Stomach (tissue), 9 donors: Measurements from ENCODE around the gene ZC3H12C. TPM values are rescaled to one million over a fixed set of nuclear protein-coding genes. Genes with fewer than 3 reads are reported as not detected.

Experiments
- DNase-seq, 2 donors: peaks; one replicate each; pipeline versions ENCODE4 v3.0.0 to v3.0.0-alpha.2; 2013 to 2019
- H3K27ac ChIP-seq, 5 donors: fragments of 200-600 bp in 4 of 5; sonication (generic) in 4 of 5; one replicate each; pipeline ENCODE4 v1.5.1; 2013 to 2019; ENCODE audit warnings: mild to moderate bottlenecking in 1 of 5, moderate library complexity in 1 of 5
- H3K27me3 ChIP-seq, 3 donors: fragments of 200-600 bp; sonication (generic); one replicate each; pipeline ENCODE4 v1.5.1; 2017 to 2019; ENCODE audit warnings: mixed run types in 1 of 3
- H3K36me3 ChIP-seq, 4 donors: fragments of 200-600 bp; sonication (generic); 1 replicate in 3 of 4; 2 replicates in 1 of 4; pipeline ENCODE4 v1.5.1; 2016 to 2019
- H3K4me1 ChIP-seq, 4 donors: fragments of 200-600 bp; sonication (generic); one replicate each; pipeline ENCODE4 v1.5.1; 2016 to 2019
- H3K4me3 ChIP-seq, 4 donors: fragments of 200-600 bp; sonication (generic) in 3 of 4; one replicate each; pipeline ENCODE4 v1.5.1; 2016 to 2019; ENCODE audit warnings: mild to moderate bottlenecking in 1 of 4
- H3K9me3 ChIP-seq, 4 donors: fragments of 200-600 bp; sonication (generic); one replicate each; pipeline ENCODE4 v1.5.1; 2016 to 2019
- EP300 ChIP-seq: sonication (generic); formaldehyde crosslinking; IDR thresholded peaks from one replicate; pipeline ENCODE4 v1.6.1; 2017; ENCODE audit warnings: antibody characterized with exemption
- POLR2A ChIP-seq, 4 donors: fragments of 450-650 bp; IDR thresholded peaks; one replicate each; pipeline ENCODE4 v1.6.1; 2016; ENCODE audit warnings: antibody characterized with exemption in 4 of 4, control low read depth in 2 of 4, mild to moderate bottlenecking in 1 of 4, moderate library complexity in 1 of 4
- POLR2AphosphoS5 ChIP-seq, 3 donors: sonication (generic); formaldehyde crosslinking; IDR thresholded peaks; one replicate each; pipeline ENCODE4 v1.6.1; 2016; ENCODE audit warnings: antibody characterized with exemption in 3 of 3
- WGBS, 5 donors: extraction: QIAGEN DNeasy Blood & Tissue Kit in 3 of 5; methylation state at CpG; one replicate each; pipeline versions ENCODE4 v1.1.5 to v1.1.7; 2013 to 2018; 5-methylcytosine and 5-hydroxymethylcytosine counted together
- intact Hi-C: fragments of 100-400 bp; cut with DNase I; formaldehyde crosslinking; loops from one replicate; pipeline ENCODE4 v1.15.1; 2023; ENCODE audit warnings: low total_unique reads
- polyA plus RNA-seq, 3 donors: library from polyadenylated mRNA; stranded (reverse); fragments of 200-250 nt; gene quantifications; one replicate each; pipeline ENCODE4 v1.2.3, GENCODE V29; 2013
- total RNA-seq, 5 donors: library from RNA; depleted of rRNA; stranded (reverse); fragments of >200 nt; gene quantifications; one replicate each; pipeline versions ENCODE4 v1.1.0 to v1.2.3, GENCODE V29; 2014 to 2016
- TF ChIP-seq, protein P1 (sequence below), 7 experiments: fragments of 450-650 bp in 4 of 7; fragments of 200-600 bp in 3 of 7; sonication (generic) in 3 of 7; IDR thresholded peaks; one replicate each; pipeline ENCODE4 v1.5.1; 2016 to 2019; ENCODE audit warnings: antibody characterized with exemption in 7 of 7, control low read depth in 2 of 7, mild to moderate bottlenecking in 1 of 7
- donor health status: healthy with polysubstance abuse.
- donor health status: Bipolar disorder and iron deficiency.
- donor health status: healthy.

ZC3H12C gene
- total and polyA plus RNA-seq, 8 donors: 1.3 to 23.2 (median 8.3) TPM

DNA sequence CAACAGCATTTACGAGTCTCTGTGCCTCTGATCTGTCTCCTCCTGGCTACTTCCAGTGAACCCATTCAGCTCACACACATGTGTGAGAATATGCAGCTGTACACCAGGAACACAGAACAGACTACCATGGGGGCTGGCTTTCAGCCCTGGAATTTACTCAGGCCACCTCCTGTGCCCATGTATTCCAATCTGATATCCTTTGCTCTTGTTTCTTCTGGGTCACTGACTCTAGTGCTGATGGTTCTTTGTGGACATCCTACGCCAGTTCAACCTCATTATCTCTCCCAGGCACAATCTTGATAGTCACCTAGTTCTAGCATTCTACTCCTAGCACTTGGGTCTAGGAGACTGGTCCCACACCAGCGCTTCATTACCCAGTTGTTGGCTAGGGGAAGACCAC lies 23.0 kb upstream of the ZC3H12C start:
- peak overlapping the region in 2 of 5 donors; percentile 35 to 61 for H3K27ac ChIP-seq
- H3K4me1 ChIP-seq: peaks cover 0 to 13% (median 0%) of the 10 kb centered on the region in 4 donors
- TF ChIP-seq, protein P1, sequence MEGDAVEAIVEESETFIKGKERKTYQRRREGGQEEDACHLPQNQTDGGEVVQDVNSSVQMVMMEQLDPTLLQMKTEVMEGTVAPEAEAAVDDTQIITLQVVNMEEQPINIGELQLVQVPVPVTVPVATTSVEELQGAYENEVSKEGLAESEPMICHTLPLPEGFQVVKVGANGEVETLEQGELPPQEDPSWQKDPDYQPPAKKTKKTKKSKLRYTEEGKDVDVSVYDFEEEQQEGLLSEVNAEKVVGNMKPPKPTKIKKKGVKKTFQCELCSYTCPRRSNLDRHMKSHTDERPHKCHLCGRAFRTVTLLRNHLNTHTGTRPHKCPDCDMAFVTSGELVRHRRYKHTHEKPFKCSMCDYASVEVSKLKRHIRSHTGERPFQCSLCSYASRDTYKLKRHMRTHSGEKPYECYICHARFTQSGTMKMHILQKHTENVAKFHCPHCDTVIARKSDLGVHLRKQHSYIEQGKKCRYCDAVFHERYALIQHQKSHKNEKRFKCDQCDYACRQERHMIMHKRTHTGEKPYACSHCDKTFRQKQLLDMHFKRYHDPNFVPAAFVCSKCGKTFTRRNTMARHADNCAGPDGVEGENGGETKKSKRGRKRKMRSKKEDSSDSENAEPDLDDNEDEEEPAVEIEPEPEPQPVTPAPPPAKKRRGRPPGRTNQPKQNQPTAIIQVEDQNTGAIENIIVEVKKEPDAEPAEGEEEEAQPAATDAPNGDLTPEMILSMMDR (IDR thresholded peaks at IDR 0.05): no peak
- TF ChIP-seq EP300 (no peak), POLR2AphosphoS5 (IDR thresholded peaks at IDR 0.05) (no peak), POLR2A (IDR thresholded peaks at IDR 0.05) (no peak)
- intact Hi-C loops: no loop called here
- no peaks in the 10 kb centered on the region for H3K27me3 ChIP-seq
- no peaks in the 10 kb centered on the region for H3K36me3 ChIP-seq
- H3K9me3 ChIP-seq: no peaks in the 10 kb centered on the region
- no peak for DNase-seq
- H3K4me3 ChIP-seq: no peak overlapping the region
- 82 to 95% (median 87%) methylated on average over 3 of the region's 3 CpGs for WGBS, 5 donors

DNA sequence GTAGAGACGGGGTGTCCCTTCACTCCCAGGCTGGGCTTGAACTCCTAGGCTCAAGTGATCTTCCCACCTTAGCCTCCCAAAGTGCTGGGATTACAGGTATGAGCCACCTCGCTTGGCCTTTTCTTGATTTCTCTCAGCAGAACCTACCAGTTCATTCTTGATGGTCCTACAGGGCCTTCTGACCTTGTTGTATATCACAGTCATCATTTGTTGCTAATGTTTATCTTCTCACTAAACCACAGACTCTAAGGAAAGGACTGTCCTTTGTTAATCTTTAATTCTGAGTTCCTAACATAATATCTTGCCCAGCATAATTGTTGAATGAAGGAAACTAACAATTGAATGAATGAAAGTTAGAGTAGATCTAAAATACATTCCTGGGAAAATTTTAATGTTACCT lies 22.0 kb upstream of the ZC3H12C start:
- TF ChIP-seq POLR2A (IDR thresholded peaks at IDR 0.05) (no peak), POLR2AphosphoS5 (IDR thresholded peaks at IDR 0.05) (no peak), EP300 (no peak)
- TF ChIP-seq, protein P1 (IDR thresholded peaks at IDR 0.05): no peak
- Histone ChIP-seq H3K4me1 (peaks cover 0 to 21% (median 0%) of the 10 kb centered on the region in 4 donors), H3K4me3 (no peak overlapping the region), H3K36me3 (no peaks in the 10 kb centered on the region), H3K9me3 (no peaks in the 10 kb centered on the region), H3K27me3 (no peaks in the 10 kb centered on the region), H3K27ac (no peak overlapping the region)
- 81 to 94% (median 90%) methylated on average over 2 of the region's 2 CpGs for WGBS, 5 donors
- no peak for DNase-seq
- intact Hi-C loops: no loop called here

DNA sequence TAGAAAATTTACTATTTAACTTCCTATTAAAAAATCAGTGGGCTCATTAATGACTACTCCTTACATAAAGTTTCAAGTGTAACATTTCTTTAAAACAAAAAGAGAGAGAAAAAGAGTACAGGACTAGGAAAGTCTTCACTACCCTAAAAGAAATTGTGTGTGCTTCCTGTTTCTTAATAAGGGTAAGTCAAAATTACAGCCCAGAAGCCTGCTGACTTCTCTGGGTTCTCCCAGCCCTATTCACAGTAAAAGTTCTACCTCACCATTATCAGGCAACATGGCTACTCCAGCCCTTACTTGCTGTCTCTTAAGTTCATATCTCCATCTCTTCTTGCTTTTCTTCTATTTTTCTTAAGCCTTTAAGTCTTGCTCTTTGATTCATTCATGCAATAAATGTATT lies 20.3 kb upstream of the ZC3H12C start:
- Histone ChIP-seq H3K9me3 (no peaks in the 10 kb centered on the region), H3K4me1 (peaks cover 0 to 21% (median 0%) of the 10 kb centered on the region in 4 donors), H3K4me3 (no peak overlapping the region), H3K36me3 (no peaks in the 10 kb centered on the region), H3K27ac (no peak overlapping the region), H3K27me3 (no peaks in the 10 kb centered on the region)
- no peak for DNase-seq
- TF ChIP-seq EP300 (no peak), POLR2AphosphoS5 (IDR thresholded peaks at IDR 0.05) (no peak), POLR2A (IDR thresholded peaks at IDR 0.05) (no peak)
- TF ChIP-seq, protein P1 (IDR thresholded peaks at IDR 0.05): no peak
- intact Hi-C loops: no loop called here

DNA sequence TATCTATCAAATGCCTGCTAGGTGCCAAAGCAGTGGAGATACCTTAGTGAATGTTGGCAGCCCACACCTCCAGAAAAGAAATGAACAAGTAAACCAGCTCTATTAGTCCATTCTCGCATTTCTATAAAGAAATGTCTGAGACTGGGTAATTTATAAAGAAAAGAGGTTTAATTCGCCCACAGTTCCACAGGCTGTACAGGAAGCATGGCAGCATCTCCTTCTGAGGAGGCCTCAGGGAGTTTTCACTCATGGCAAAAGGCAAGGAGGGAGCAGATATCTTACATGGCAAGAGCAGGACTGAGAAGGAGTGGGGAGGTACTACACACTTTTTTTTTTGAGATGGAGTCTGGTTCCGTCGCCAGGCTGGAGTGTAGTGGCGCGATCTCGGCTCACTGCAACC lies 18.7 kb upstream of the ZC3H12C start:
- H3K4me3 ChIP-seq: no peak overlapping the region
- H3K27me3 ChIP-seq: no peaks in the 10 kb centered on the region
- DNase-seq: no peak
- H3K36me3 ChIP-seq: no peaks in the 10 kb centered on the region
- H3K27ac ChIP-seq: no peak overlapping the region
- WGBS, 5 donors: 86 to 98% (median 97%) methylated on average over 6 to 7 of the region's 7 CpGs
- intact Hi-C loops: no loop called here
- H3K4me1 ChIP-seq: peaks cover 0 to 15% (median 0%) of the 10 kb centered on the region in 4 donors
- H3K9me3 ChIP-seq: peaks cover 0 to 5% (median 2%) of the 10 kb centered on the region in 4 donors
- TF ChIP-seq EP300: no peak
- no peak for TF ChIP-seq POLR2A (IDR thresholded peaks at IDR 0.05)

DNA sequence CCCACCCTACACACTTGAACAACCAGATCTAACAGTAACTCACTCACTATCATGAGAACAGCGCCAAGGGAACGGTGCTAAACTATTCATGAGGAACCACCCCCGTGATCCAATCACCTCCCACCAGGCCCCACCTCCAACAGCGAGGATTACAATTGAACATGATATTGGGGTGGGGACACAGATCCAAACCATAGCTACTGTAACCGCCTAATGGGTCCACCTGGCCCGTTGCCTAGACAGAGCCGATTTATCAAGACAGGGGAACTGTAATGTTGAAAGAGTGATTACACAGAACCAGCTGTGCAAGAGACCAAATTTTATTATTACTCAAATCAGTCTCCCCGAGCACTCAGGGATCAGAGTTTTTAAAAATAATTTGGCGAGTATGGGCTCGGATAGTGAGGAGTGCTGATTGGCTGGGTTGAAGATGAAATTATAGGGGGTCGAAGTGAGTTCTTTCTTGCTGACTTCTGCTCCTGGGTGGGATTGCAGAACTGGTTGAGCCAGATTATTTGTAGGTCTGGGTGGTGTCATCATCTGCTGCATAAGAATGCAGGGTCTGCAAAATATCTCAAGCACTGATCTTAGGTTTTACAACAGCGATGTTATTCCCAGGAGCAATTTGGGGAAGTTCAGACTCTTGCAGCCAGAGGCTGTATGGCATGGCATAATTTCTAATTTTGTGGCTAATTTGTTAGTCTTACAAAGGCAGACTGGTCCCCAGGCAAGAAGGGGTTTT lies 17.9 kb upstream of the ZC3H12C start:
- DNase-seq: peak in 1 of 2 donors; percentile 28
- 47 to 60% (median 51%) methylated on average over 12 of the region's 12 CpGs for WGBS, 5 donors
- no peaks in the 10 kb centered on the region for H3K27me3 ChIP-seq
- H3K9me3 ChIP-seq: peaks cover 0 to 5% (median 2%) of the 10 kb centered on the region in 4 donors
- no peak overlapping the region for H3K27ac ChIP-seq
- H3K4me1 ChIP-seq: peaks cover 0 to 8% (median 0%) of the 10 kb centered on the region in 4 donors
- no peaks in the 10 kb centered on the region for H3K36me3 ChIP-seq
- H3K4me3 ChIP-seq: no peak overlapping the region
- no peak for TF ChIP-seq EP300
- no peak for TF ChIP-seq POLR2A (IDR thresholded peaks at IDR 0.05)
- TF ChIP-seq, protein P1 (IDR thresholded peaks at IDR 0.05): no peak
- no peak for TF ChIP-seq POLR2AphosphoS5 (IDR thresholded peaks at IDR 0.05)
- intact Hi-C loops: no loop called here
